ENCODE measurements around the gene PCDHGC3. TPM values are rescaled to one million over a fixed set of nuclear protein-coding genes. Genes with fewer than 3 reads are reported as not detected.

PCDHGC3 gene
- total RNA-seq, 1 experiment from 2014 or later, result 1.2 TPM

DNA sequence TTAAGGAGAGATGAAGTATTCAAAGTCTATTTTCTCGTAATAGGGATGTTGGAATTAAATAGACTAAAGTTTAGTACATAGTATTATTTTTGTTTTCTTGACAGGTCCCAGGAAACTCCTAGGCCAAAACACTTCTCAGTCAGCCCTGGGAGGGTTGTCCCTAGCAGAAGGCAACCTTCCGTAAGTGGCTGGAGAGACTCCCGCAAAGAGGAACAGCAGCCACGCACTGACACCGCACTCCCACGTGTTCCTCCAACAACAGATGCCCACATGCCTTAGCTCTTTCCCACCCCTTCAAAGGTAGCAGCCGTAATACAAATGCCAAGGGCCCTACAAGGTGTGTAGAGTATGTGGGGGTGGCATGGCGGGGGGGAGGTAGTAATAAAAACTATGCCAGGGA lies 41.5 kb downstream of the PCDHGC3 start:
- Histone ChIP-seq H2AFZ (ENCODE audit: low read depth, low read length, poor library complexity, severe bottlenecking) (no peak overlapping the region), H3K4me3 (replicated peaks in 1 of 2; ENCODE audit: low read depth in 1 of 2, low read length in 2 of 2) (no peak overlapping the region), H3K9ac (ENCODE audit: low read length) (no peak overlapping the region), H3K4me2 (ENCODE audit: low read length) (no peak overlapping the region), H3K9me3 (ENCODE audit: control insufficient read depth in 1 of 2, insufficient read depth in 1 of 2, low read depth in 1 of 2, low read length in 2 of 2) (no peaks in the 10 kb centered on the region), H3K9me2 (ENCODE audit: insufficient read depth) (no peaks in the 10 kb centered on the region), H3K4me1 (ENCODE audit: control insufficient read depth in 1 of 2, insufficient read depth in 2 of 2, low read length in 2 of 2) (peaks cover 27 to 49% of the 10 kb centered on the region in 2 experiments), H4K20me1 (ENCODE audit: insufficient read depth) (no peaks in the 10 kb centered on the region), H3K27me3 (ENCODE audit: insufficient read depth, low read length) (no peaks in the 10 kb centered on the region), H3K79me2 (ENCODE audit: insufficient read depth, low read length) (peaks cover 9% of the 10 kb centered on the region; the same call in 1 of the 2 replicates), H3K27ac (ENCODE audit: low read depth, low read length) (no peak overlapping the region), H3K36me3 (ENCODE audit: control insufficient read depth in 1 of 2, insufficient read depth in 2 of 2, low read length in 2 of 2) (peaks cover 6 to 32% of the 10 kb centered on the region in 2 experiments; a peak in 2 of 4 replicates)
- BruUV-seq (replicated peaks), result no TSS peak
- ChIA-PET CTCF (no interaction called here), RAD21 (ENCODE audit: low non-redundant PET in 1 of 2, low total read pairs in 2 of 2, uncharacterized antibody in 2 of 2, unreplicated experiment in 2 of 2) (no interaction called here), POLR2A (no interaction called here)
- TF ChIP-seq EGR1 (IDR thresholded peaks at IDR 0.05; ENCODE audit: low read depth), result no peak
- TF ChIP-seq ELF1 (IDR thresholded peaks at IDR 0.05; ENCODE audit: borderline replicate concordance, low read depth), result no peak
- no peak for TF ChIP-seq YY1 (IDR thresholded peaks at IDR 0.05; ENCODE audit: extremely low read depth, insufficient replicate concordance, low read depth, low read length)
- no peak for TF ChIP-seq EZH2 (IDR thresholded peaks at IDR 0.05)
- no peak for TF ChIP-seq ZFX (IDR thresholded peaks at IDR 0.05)
- ATAC-seq, result no peak
- intact Hi-C loops (cut with micrococcal nuclease), result loop anchor here (5.0 kb wide), 1 partner anchor 790 kb away; no protein-coding TSS in a partner anchor
- no peak for DNase-seq (ENCODE audit: low read depth, low spot score)

- H3K79me2 ChIP-seq (ENCODE audit: insufficient read depth, low read length), result peaks cover 9% of the 10 kb centered on the region; the same call in 1 of the 2 replicates
- no peak overlapping the region for H2AFZ ChIP-seq (ENCODE audit: low read depth, low read length, poor library complexity, severe bottlenecking)
- peaks cover 34 to 57% of the 10 kb centered on the region in 2 experiments for H3K4me1 ChIP-seq (ENCODE audit: control insufficient read depth in 1 of 2, insufficient read depth in 2 of 2, low read length in 2 of 2)
- H3K4me2 ChIP-seq (ENCODE audit: low read length), result no peak overlapping the region
- H3K9ac ChIP-seq (ENCODE audit: low read length), result no peak overlapping the region
- intact Hi-C loops (cut with micrococcal nuclease), result loop anchor here (5.0 kb wide), 1 partner anchor 791 kb away; no protein-coding TSS in a partner anchor
- peaks cover 6 to 39% of the 10 kb centered on the region in 2 experiments; a peak in 2 of 4 replicates for H3K36me3 ChIP-seq (ENCODE audit: control insufficient read depth in 1 of 2, insufficient read depth in 2 of 2, low read length in 2 of 2)
- ChIA-PET POLR2A (no interaction called here), RAD21 (ENCODE audit: low non-redundant PET in 1 of 2, low total read pairs in 2 of 2, uncharacterized antibody in 2 of 2, unreplicated experiment in 2 of 2) (no interaction called here), CTCF (no interaction called here)
- ATAC-seq (no peak), DNase-seq (ENCODE audit: low read depth, low spot score) (no peak)
- H4K20me1 ChIP-seq (ENCODE audit: insufficient read depth), result no peaks in the 10 kb centered on the region
- BruUV-seq (replicated peaks), result no TSS peak
- H3K27me3 ChIP-seq (ENCODE audit: insufficient read depth, low read length), result no peaks in the 10 kb centered on the region
- H3K4me3 ChIP-seq (replicated peaks in 1 of 2; ENCODE audit: low read depth in 1 of 2, low read length in 2 of 2), result no peak overlapping the region
- TF ChIP-seq, protein P1, sequence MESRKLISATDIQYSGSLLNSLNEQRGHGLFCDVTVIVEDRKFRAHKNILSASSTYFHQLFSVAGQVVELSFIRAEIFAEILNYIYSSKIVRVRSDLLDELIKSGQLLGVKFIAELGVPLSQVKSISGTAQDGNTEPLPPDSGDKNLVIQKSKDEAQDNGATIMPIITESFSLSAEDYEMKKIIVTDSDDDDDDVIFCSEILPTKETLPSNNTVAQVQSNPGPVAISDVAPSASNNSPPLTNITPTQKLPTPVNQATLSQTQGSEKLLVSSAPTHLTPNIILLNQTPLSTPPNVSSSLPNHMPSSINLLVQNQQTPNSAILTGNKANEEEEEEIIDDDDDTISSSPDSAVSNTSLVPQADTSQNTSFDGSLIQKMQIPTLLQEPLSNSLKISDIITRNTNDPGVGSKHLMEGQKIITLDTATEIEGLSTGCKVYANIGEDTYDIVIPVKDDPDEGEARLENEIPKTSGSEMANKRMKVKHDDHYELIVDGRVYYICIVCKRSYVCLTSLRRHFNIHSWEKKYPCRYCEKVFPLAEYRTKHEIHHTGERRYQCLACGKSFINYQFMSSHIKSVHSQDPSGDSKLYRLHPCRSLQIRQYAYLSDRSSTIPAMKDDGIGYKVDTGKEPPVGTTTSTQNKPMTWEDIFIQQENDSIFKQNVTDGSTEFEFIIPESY (IDR thresholded peaks at IDR 0.05; ENCODE audit: extremely low read depth, insufficient replicate concordance, low read length), result no peak
- TF ChIP-seq ZNF274 (IDR thresholded peaks at IDR 0.05; ENCODE audit: low read depth, low read length), result no peak
- TF ChIP-seq ELF1 (IDR thresholded peaks at IDR 0.05; ENCODE audit: borderline replicate concordance, low read depth), result no peak
- no peak for TF ChIP-seq CEBPB (IDR thresholded peaks at IDR 0.05; ENCODE audit: low read depth)
- TF ChIP-seq RAD21 (IDR thresholded peaks at IDR 0.05; ENCODE audit: low read depth), result no peak
- no peak for TF ChIP-seq CTCF (IDR thresholded peaks at IDR 0.05 in 2 of 3, conservative IDR thresholded peaks at IDR 0.05 in 1 of 3; ENCODE audit: borderline replicate concordance in 1 of 3, insufficient read depth in 1 of 3, low read depth in 2 of 3, low read length in 2 of 3)
- no peak for TF ChIP-seq POLR2A (IDR thresholded peaks at IDR 0.05; ENCODE audit: borderline replicate concordance, extremely low read depth, insufficient read depth, insufficient read length)
- TF ChIP-seq POLR2AphosphoS5 (IDR thresholded peaks at IDR 0.05; ENCODE audit: low read depth, low read length), result no peak
- TF ChIP-seq MAX (IDR thresholded peaks at IDR 0.05), result no peak
- TF ChIP-seq ZFX (IDR thresholded peaks at IDR 0.05), result no peak
- no peak for TF ChIP-seq SIN3A (IDR thresholded peaks at IDR 0.05; ENCODE audit: low read depth)
- TF ChIP-seq SP1 (IDR thresholded peaks at IDR 0.05; ENCODE audit: low read depth), result no peak
- no peak for TF ChIP-seq EGR1 (IDR thresholded peaks at IDR 0.05; ENCODE audit: low read depth)
- H3K9me2 ChIP-seq (ENCODE audit: insufficient read depth), result no peaks in the 10 kb centered on the region
- H3K9me3 ChIP-seq (ENCODE audit: control insufficient read depth in 1 of 2, insufficient read depth in 1 of 2, low read depth in 1 of 2, low read length in 2 of 2), result no peaks in the 10 kb centered on the region
- no peak overlapping the region for H3K27ac ChIP-seq (ENCODE audit: low read depth, low read length)
Measured at GRCh38 chr5:141517880-141518617, 42.3 kb downstream of the PCDHGC3 start.
